DMS53 treated with DMSO at 0.1 percent for 48 hours (cell line): ENCODE results near the gene ZNF667.

Experiments
- DNase-seq: peaks from one replicate; lab custom pipeline; 2025; ENCODE audit not compliant: unreplicated experiment; lab: John Stamatoyannopoulos, UW

Gene ZNF667

GRCh38 chr19:56393119-56394012 lies 83.8 kb downstream of the ZNF667 start, which contains the start of gene ZNF582:
ZNF582 (minus strand) TSS chr19:56393534; CDS start chr19:56391752, 1,782 bp downstream.
- peak; percentile 95 for DNase-seq
